GM18868 (cell line): ENCODE measurements around the gene TNFAIP8L2.
"Not testable (repeated sequence)": the region's sequence is repeated elsewhere in the genome, so short reads cannot be mapped to it uniquely, and the experiment has no call there.

Experiments
- ATAC-seq: cut with Tn5 transposase; IDR thresholded peaks from one replicate; pipeline ENCODE4 v1.9.1; 2021; ENCODE audit warnings: mild to moderate bottlenecking, moderate library complexity; ENCODE audit not compliant: unreplicated experiment

TNFAIP8L2 gene

GRCh38 chr1:151188667-151189066, 32.2 kb downstream of the TNFAIP8L2 start:
- not testable (repeated sequence) for ATAC-seq

GRCh38 chr1:151189637-151190445, 33.4 kb downstream of the TNFAIP8L2 start, which contains the start of gene VPS72:
Gene VPS72, minus strand, starts transcription at chr1:151190197. Its CDS starts 76 bp downstream, at chr1:151190121.
- peak; percentile 91 for ATAC-seq

- ATAC-seq = no peak
These were observed 35.6 kb downstream of the TNFAIP8L2 start for GRCh38 chr1:151192047-151192446.

GRCh38 chr1:151193304-151193703, 36.9 kb downstream of the TNFAIP8L2 start:
- ATAC-seq = no peak

GRCh38 chr1:151193856-151194255, 37.4 kb downstream of the TNFAIP8L2 start:
- ATAC-seq = no peak

GRCh38 chr1:151194894-151195594, 38.6 kb downstream of the TNFAIP8L2 start:
- ATAC-seq = not testable (repeated sequence)

GRCh38 chr1:151196292-151196800, 39.9 kb downstream of the TNFAIP8L2 start:
- ATAC-seq = no peak

GRCh38 chr1:151197863-151198253, 41.4 kb downstream of the TNFAIP8L2 start:
- no peak for ATAC-seq

GRCh38 chr1:151198254-151199127, 42.0 kb downstream of the TNFAIP8L2 start, which contains the start of gene PIP5K1A:
Gene PIP5K1A, plus strand, starts transcription at chr1:151198552. Its CDS starts 445 bp downstream, at chr1:151198997.
- peak; percentile 79 for ATAC-seq

- no peak for ATAC-seq
These were observed 43.6 kb downstream of the TNFAIP8L2 start for GRCh38 chr1:151199873-151200581.

- not testable (repeated sequence) for ATAC-seq
These were observed 49.0 kb downstream of the TNFAIP8L2 start for GRCh38 chr1:151205381-151205965.
